Panc1 (cell line): ENCODE measurements around the gene DHRS4.

Source experiments
- CTCF ChIP-seq: fragments of 450-650 bp; IDR thresholded peaks from 2 replicates; pipeline ENCODE4 v1.5.1; 2017; ENCODE audit warnings: mild to moderate bottlenecking
- POLR2AphosphoS5 ChIP-seq: IDR thresholded peaks from 2 replicates; pipeline ENCODE4 v1.6.1; 2012; ENCODE audit warnings: mild to moderate bottlenecking, low read depth, low read length, moderate library complexity
- REST ChIP-seq, 2 experiments: IDR thresholded peaks; 2 replicates each; pipeline ENCODE4 v1.6.1; 2011 to 2012; ENCODE audit warnings: low read depth in 2 of 2, control low read depth in 1 of 2, low read length in 1 of 2, mild to moderate bottlenecking in 1 of 2, moderate library complexity in 1 of 2; ENCODE audit not compliant: insufficient read depth in 1 of 2

- no peak for TF ChIP-seq POLR2AphosphoS5
- no peak for TF ChIP-seq CTCF
- no peak for TF ChIP-seq REST (IDR thresholded peaks at IDR 0.05; ENCODE audit: insufficient read depth in 1 of 2, low read depth in 2 of 2, low read length in 1 of 2)
Measured at GRCh38 chr14:23930742-23931141, 22.8 kb upstream of the DHRS4 start.
